ENCODE measurements around the gene GALNT7.
"Not testable (repeated sequence)": the region's sequence is repeated elsewhere in the genome, so short reads cannot be mapped to it uniquely, and the experiment has no call there.

GALNT7 gene

DNA sequence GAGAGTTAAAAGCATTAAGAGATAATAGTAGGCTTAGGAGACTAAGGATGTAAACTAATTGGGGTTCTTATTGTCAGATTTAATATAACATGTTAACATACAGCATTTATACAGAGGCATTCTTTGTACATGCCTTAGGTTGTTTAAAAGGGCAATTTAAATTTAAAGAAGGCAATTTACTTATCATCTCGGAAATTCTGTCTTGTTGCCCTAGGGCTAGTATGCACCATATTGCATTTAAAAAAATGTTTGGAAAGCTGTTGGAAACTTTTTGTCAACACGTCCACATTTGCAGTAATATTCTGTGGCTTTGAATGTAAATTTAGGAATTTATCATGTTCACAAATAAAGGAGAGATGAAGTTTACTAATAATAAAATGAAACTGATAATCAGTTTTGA, 25.5 kb downstream of the GALNT7 start:
- DNase-seq (ENCODE audit: low read depth) = no peak

DNA sequence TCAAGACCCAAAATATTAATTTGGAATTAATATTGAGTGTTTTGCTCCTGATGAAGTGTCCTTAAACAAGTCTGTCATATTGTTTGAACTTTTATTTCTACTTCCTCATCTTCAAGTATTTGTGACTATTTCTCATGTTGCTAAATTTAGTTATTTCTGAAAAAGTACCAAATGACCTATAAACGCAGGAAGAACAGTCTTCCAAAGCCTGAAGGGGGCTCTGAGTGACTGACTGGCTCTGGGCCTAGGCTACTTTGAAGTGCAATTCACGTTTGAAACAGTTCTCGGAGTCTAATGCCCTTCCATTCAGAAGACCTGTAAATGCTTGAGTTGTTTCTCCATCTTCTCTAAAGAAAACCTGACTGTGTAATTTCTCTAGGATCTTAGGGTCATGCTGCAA, 26.5 kb downstream of the GALNT7 start:
- no peak for DNase-seq (ENCODE audit: low read depth)

DNA sequence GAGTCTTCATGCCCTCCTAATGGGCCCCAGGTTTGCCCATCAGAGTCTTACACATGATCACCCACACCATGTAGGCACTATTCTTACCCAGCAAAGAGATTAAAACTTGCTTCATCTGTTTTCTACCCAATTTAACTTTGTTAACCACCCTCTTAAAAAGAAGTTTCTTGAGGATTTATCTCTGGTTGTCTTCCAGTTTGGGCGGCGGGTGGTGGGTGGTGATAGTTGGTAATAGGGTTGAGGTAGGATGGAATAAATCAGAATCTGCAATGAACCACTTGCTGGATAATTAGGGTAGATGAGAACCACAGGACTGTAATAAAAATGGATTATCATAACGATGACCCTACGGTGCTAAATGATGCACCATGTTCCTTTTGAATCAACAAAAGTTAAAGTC, 30.9 kb downstream of the GALNT7 start:
- no peak for DNase-seq (ENCODE audit: low read depth)

DNA sequence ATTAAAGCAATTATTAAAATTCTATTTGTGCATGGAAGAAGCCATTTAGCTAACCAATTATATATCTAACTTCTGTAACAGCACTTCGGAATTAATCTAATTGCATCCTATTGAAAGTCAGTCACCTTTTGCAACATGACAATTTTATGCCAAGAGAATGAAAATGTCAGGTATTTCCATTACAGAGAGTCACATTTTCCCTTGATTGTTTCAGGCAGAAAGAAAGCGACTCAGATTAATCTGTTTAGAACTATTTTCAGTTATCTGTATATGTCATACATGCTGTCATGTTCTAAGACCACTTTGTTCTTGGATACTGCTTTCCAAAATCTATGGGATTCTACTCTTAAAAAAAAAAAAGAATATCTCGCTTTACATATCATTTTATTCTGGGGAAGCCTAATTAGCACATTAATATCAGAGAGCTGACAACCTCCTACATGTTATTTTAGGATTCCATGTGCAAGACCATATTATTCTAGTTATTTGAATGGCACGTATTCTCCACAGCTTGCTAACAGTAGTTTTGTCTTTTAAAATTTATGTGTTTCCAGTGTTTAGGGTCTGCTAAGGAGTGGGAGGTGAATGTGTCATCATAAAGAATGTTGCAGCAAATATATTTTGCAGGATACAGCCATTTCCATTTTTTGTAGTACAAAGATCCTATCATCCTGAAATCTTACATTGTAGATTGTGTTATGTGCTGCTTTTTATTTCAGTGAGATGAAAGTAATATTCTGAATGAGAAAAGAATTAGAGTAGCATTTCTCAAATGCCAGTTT, 31.7 kb downstream of the GALNT7 start:
- DNase-seq (ENCODE audit: low read depth) = no peak

DNA sequence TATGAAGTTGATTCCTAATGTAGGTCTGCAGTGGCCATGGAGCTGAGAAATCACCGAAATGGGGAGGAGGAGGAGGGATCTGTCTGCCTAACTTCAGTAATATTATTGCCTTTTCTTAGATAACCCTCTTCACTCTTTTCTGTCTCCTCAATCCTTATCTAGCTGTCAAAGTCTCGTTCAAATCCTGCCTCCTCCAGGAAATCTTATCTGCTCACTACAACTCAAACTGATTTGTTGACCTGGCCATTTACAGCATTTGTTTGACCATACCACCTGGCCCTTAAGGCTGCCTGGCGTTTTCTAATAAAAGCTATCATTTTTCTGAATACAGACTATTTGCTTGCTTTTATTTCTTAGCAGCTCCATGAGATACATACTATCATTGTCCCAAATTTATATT, 33.8 kb downstream of the GALNT7 start:
- no peak for DNase-seq (ENCODE audit: low read depth)

DNA sequence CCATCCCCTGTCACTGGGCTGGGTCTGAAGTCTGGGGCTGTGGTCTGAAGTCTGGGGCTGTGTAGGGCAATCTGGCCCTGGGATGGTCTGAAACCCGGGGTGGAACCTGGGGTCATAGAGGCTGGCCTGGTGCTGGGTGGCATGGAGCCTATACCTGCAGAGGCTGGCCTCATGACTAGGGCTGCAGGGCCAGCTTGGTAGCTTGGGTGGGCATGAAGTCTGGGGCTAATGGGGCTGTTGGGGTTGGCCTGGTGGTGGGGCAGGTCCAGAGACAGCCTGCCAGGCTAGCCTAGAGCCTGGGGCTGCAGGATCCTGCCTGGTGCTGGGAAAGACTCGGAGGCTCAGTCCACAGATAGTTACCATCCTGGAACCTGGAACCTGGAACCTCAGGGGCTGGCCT, 37.0 kb downstream of the GALNT7 start:
- DNase-seq (ENCODE audit: low read depth) = no peak

DNA sequence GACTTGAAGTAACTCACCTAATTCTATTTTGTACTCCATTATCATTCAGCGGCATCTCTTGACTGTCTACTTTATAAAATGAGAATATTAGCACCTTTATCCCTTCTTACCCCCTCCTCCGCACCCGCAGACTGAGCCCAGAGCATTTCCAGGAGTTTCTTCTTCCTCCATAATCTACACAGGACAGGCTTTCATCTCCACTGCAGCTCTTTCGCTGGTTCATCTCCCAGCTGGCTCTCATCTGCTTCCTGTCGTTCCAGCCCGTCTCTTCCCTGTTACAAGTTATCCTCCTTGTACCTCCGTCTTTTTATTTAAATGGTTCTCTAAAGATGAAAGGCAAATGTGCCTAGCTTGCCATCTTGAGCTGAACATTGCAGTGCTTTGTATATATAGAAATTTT, 39.8 kb downstream of the GALNT7 start:
- no peak for DNase-seq (ENCODE audit: low read depth)

DNA sequence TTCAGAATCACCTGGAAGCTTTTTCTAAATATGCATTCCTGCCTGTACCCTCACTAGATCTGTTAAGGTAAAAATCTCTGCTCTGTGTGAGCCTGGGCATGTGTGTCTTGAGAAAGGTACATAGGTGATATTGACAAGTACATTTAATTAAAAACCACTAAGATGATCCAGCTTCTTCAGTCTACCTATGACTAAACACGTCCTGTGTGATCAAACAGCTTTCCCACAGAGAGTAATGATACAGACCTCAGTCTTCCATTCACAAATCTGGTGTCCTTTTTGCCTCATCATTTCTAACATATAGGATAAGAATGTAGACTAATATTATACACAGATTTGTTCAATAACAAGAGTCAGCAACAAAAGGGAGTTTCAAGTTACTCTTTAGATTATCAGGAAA, 42.6 kb downstream of the GALNT7 start:
- DNase-seq (ENCODE audit: low read depth) = no peak

DNA sequence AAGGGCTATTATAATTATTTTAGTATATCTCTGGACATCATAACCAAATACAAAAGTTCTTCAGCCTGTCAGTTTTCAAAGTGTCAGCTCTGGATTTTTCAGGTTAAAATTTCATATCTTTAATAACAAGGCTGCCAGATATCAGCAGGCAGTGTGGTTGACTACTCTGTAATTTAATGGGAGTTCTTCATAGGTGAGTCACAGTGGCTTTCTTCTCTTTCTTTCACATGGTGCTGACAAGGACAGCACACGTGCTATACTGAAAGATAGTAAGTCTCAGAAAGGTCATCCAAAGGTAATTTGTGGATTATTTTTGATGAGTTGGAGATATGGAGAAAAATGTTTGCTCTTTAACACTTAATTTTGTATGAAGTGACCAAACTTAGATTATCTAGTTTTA, 43.2 kb downstream of the GALNT7 start:
- no peak for DNase-seq (ENCODE audit: low read depth)

DNA sequence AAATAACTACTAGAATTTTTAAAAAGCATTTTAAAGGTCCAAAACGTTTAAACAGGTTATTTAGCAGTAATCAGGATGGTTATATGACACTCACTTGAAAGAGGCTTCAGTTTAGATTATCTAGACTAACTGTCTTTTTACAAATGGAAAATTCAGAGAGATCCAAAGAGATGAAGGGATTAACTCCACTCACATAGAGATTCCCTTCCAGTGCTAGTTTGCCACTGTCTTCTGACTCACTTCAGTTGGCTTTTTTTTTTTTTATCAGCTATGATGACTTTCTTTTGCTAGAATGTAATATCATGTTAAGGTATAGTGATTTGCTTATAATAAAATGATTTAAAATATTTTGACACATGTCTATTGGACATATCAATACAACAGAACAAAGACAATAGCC, 43.8 kb downstream of the GALNT7 start:
- DNase-seq (ENCODE audit: low read depth) = no peak

DNA sequence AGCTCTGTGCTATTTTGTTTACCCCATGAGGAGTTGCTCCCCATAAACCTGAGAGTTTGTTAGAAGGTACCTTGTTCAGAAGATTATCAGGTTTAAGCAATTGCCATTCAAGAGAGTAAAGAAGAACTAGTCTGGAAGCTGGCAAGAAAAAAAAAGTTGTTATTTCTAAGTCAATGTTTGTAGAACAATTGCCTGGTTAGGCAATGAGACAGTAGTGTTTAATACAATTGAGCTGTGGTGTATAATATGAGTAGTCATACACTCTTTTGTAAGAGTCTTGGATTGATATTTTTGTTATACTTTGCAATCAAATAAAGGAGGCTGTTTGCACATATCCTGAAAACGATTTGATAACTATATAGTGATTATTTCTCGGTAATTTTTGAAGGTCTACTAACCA, 44.7 kb downstream of the GALNT7 start:
- DNase-seq (ENCODE audit: low read depth) = no peak

DNA sequence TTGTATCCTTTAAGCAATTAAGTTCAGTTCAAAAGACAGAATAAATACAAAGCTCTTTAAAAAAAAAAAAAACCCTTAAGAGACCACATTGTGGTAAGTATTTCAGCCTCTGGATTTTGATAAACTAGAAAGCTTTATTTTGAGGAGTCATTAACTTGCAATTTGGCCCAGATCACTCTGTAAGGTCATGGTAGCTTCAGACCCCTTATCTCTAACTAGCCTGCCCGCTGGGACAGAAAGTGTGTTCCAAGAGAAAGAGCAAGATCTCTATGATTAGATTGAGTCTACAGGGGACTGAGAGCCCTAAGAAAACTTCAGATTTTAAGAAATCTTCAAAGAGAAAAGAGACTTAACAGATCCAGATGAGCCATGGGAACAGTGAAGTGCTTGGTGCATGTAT, 45.6 kb downstream of the GALNT7 start:
- DNase-seq (ENCODE audit: low read depth) = no peak

DNA sequence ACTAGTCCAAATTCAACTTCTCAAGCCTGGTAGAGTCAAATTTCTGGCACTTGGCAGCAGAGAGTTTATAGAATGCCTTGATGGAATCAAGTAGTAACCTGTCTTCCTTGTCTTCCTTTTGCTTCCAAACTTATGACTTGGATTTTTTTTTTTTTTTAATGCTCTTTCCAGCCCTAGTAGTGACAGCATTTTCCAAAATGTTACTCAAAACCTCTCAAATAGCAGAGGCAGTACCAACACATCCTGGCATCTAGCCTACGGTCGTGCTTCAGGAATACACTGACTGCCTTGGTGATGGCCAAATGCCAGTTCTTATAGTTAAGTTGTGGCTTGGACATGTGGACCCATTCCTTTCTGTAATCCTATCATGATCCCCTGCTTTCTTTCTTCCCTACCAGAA, 46.0 kb downstream of the GALNT7 start:
- DNase-seq (ENCODE audit: low read depth) = no peak

DNA sequence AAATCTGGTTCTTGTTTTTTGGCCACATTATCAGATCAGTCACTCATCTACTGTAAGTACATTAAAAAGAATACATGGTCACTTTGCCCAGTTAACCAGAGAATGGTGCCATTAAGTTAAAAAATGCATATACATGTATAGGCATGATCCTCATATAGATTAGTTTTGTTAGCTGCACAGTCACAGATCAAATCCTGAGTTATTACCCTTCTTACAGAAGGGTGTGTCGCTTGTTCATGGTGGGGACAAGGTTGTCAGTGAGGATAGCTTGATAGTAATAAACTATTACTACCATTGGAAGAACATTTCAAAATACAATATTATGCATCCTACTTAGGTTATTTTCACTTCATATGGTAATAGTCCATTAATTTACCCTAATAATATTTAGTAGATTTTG, 48.5 kb downstream of the GALNT7 start:
- no peak for DNase-seq (ENCODE audit: low read depth)

DNA sequence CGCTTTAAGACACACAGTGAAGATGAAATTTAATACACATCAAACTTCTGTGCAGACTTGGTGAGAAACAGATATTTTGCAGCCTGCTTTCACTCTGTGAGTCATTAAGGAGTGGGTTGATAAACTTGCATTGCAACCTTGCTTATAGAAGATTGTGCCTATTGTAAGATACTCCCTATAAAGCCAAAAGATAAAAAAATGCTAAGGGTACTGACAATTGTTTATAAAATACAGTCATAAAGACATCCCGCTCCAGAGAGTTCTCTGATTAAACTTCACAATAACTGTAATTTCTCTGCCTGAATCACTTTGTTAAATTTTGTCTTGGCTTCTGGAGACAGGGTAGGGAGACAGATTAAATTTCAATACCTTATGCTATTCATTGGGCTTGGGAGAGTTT, 49.1 kb downstream of the GALNT7 start:
- no peak for DNase-seq (ENCODE audit: low read depth)

DNA sequence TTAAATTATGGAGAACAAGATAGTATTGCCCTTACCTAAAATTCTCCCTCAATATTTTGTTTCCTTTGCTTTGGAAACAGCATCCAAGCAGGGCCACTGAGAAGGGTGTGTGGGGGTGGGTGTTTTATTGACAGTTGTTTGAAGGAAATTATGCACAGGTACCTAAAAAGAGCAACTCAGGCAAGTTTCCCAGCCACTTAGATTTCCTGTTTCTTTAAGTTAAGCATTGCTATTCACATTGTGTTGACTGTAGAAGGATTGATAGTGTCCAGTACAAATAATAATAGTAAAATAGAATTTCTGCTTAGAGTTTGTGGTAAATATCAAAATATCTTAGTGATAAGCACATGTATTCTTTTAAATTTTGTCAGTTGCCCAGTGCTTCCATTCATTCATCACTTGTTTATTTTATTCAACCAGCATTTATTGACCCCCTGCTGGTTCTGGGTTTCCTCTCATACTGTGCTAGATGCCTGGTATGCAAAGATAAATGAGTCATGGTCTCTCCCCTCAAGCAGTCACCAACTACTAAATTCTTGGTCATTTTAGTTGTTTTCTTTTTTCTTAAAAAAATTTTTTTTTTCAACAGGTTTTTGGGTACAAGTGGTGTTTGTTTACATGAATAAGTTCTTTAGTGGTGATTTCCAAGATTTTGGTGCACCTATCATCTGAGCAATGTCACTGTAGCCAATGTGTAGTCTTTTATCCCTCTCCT, 50.0 kb downstream of the GALNT7 start:
- DNase-seq (ENCODE audit: low read depth) = no peak

DNA sequence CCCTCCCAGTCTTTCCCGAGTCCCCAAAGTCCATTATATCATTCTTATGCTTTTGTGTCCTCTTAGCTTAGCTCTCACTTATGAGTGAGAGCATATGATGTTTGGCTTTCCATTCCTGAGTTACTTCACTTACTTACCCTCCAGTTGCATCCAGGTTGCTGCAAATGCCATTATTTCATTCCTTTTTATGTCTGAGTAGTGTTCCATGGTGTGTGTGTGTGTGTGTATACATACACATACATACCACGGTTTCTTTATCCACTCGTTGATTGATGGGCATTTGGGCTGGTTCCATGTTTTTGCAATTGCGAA, 50.5 kb downstream of the GALNT7 start:
- DNase-seq (ENCODE audit: low read depth) = not testable (repeated sequence)

DNA sequence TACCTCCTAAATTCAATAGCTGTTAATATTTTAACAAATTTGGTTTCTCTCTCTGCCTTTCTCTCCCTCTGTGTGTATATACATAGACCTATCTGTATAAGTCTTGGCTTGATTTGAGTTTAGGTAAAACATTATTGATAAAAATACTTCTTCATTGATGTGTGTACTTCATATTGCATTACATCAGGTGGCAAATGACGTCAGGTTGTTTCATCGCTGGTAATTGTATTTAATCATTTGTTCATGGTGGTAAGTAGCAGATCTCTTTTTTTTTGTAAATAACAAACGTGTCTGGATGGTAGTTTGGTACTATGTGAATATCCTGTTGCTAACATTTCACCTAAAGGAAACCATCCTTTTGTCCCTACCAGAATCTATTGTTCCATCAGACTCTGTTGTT, 55.1 kb downstream of the GALNT7 start:
- DNase-seq (ENCODE audit: low read depth) = no peak

DNA sequence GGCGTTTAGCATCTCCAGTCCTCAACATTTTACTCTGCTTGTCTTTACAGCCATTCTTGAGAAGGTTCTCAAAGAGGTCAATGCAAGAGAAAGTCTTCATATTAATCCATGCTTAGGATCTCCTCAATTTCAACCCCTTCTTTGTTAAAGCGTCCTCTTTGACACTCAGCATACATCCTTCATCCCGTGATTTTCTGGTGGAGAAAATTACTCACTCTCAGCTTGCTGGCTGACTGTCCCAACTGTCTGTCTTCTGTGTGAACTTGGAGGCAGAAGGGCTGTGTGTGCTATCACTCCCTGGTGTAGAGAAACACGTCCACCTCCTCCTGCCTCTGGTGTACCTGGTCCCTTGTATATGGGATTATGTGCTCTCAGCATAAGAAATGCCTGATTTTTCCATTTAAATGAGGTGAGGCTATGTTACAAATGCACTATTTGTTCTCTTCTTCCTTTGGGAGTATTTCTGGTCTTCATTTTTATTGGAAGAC, 57.8 kb downstream of the GALNT7 start:
- no peak for DNase-seq (ENCODE audit: low read depth)

DNA sequence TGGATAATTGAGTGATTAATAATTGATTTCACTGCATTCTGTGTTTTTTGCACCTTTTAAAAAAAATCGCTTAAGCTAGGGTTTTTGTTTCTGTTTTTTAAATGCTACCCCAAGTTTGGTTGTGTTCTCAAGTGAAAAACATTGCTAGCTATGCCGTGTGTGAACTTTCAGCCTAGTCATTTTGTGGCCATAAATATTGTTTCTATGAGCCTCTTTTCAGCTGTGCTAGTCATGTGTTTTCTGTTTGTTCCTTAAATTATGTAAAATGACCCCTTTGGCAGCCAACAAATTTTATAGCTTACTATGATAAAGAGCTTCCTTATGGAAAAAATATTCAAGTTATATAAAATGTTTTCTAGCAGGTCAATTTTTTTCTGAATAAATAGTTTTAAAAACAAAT, 59.1 kb downstream of the GALNT7 start:
- DNase-seq (ENCODE audit: low read depth) = no peak

DNA sequence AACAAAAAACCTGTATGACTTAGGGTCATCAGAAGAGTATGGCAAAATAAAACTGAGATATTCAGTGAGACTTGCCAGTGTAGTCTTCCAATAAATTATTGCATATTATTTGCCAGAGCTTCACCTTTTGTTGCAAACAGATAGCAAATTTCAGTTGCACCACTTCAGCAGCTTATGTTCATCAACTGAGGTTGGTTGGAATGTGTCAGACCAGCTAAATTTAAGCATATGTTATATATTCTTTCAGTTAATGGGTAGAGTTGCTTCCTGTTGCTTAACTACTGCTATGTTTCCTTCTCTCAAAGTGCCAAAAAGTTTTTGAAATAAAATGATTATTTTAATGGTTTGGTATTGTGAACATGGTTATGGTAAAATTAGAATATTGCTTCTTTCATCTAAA, 61.5 kb downstream of the GALNT7 start:
- DNase-seq (ENCODE audit: low read depth) = no peak

DNA sequence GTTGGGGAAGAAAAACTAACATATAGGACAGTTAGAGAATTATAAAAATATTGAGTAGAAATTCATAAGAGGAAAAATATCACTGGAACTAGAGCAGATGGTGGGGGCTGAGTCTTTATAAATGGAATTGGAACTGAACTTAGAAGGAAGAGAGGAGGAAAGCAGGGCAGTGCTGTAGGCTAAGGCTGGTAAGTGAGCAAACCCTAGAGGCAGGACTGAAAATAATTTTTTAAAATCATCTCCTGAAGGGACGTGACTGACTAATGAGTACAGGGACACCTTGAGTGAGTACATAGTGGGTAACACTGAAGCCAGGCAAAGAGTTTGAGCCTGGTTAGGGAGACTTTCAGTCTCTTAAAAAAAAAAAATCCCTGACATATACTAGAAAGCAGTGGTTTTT, 63.3 kb downstream of the GALNT7 start:
- no peak for DNase-seq (ENCODE audit: low read depth)

DNA sequence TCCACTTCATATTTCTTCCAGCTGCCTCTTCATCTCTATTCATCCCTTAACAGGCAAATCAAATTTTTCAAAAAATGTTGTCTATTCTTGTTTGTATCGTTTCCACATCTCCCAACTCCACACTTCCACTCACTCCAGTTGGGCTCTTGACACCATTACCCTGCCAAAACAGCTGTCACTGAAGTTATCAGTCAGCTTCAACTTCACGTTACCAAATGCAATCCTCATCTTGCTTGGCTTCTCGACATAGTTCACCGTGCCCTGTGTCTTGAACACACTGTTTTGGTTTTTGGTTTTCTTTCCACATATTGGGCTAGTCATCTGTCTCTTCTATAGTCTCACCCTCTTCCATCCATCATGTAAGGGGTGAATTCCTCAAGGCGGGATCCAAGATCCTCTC, 65.2 kb downstream of the GALNT7 start:
- no peak for DNase-seq (ENCODE audit: low read depth)

DNA sequence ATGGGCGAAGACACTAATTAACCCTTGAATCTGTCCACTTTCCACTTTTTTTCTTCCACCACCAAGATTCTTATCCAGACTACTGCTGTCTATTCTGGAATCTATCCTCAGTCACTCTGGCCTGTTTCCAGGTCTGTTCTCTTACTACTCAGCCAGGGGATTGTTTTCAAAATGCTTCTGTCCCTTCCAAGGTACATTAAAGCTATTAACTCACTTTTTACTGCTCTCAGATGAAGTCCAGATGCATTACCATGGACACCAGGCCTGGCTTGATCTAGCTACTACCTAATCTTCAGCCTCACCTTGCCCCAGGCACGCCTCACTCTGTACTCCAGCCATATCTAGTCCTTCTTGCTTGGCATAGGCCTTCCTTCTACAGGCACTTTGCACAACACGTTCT, 66.4 kb downstream of the GALNT7 start:
- DNase-seq (ENCODE audit: low read depth) = no peak

Measured in CMK (cell line).